HUES48 (cell line): ENCODE results near the gene VPS54.
"Not testable (repeated sequence)": the region's sequence is repeated elsewhere in the genome, so short reads cannot be mapped to it uniquely, and the experiment has no call there.

Experiments used
- H3K27ac ChIP-seq: one replicate; pipeline ENCODE4 v1.7.0; 2013; ENCODE audit warnings: low read depth, low read length, inconsistent platforms
- H3K27me3 ChIP-seq: 2 replicates; pipeline ENCODE4 v1.6.1; 2013; ENCODE audit warnings: mild to moderate bottlenecking, low read length; ENCODE audit not compliant: control insufficient read depth, insufficient read depth
- H3K36me3 ChIP-seq: 2 replicates; pipeline ENCODE4 v1.6.1; 2013; ENCODE audit warnings: low read length; ENCODE audit not compliant: control insufficient read depth, insufficient read depth
- H3K4me1 ChIP-seq: 2 replicates; pipeline ENCODE4 v1.6.1; 2013; ENCODE audit warnings: mild to moderate bottlenecking, low read length; ENCODE audit not compliant: control insufficient read depth, insufficient read depth
- H3K4me3 ChIP-seq: 2 replicates; pipeline ENCODE4 v1.5.1; 2013; ENCODE audit warnings: mild to moderate bottlenecking, low read depth, low read length
- H3K9ac ChIP-seq: 2 replicates; pipeline ENCODE4 v1.6.1; 2013; ENCODE audit warnings: mild to moderate bottlenecking, low read depth, low read length, moderate library complexity
- H3K9me3 ChIP-seq: 2 replicates; pipeline ENCODE4 v1.6.1; 2013; ENCODE audit warnings: low read length; ENCODE audit not compliant: control insufficient read depth, insufficient read depth

Gene VPS54

DNA sequence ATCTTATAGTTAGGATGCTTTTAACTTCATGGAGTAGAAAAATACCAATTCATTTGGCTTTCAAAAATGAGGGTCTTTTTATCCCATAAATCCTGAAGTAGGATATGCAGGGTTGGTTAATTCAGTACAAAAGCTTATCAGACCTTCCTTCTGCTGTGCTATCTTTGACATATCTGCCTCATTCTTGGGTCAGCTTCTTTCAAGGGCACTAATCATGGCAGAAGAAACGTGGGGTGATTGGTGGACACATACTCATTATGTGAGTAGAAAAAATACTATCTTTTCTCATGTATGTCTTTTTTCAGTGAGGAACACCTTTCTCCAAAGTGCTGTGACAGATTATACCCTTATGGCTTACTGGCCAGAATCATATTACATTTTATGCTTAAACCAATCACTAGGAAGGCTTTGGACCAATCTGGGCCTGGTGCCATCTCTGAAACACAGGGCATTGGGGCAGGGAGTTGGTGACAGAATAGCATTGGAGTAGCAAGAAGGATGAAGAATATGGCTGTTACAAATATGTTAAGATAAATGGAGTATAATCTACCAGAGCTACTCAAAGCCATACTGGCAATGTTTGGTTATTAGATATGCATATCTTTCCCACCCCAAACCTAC lies 167.4 kb downstream of the VPS54 start:
- Histone ChIP-seq H3K4me3 (peak overlapping the region; percentile 50; the same call in 1 of the 2 replicates), H3K36me3 (peaks cover 53% of the 10 kb centered on the region), H3K9ac (no peak overlapping the region), H3K4me1 (peaks cover 91% of the 10 kb centered on the region), H3K27me3 (no peaks in the 10 kb centered on the region), H3K9me3 (no peaks in the 10 kb centered on the region), H3K27ac (peak overlapping the region; percentile 97)

DNA sequence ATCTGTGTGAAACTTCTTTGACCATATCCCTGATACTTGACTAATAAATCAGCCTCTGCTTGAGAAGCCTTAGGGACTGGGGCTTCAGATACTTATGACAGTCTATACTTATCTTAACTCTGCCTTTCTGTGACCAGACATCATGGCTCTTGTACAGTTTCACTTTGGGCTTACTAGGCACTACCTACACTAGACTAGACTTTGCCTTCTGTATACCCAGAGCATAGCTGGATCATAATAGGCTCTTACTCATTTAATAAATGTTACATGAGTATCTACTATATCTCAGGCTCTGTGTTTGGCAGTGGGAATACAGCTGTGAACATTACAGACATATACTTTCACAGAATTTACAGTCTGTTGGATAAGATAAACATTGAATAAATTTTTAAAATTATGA lies 168.6 kb downstream of the VPS54 start:
- H3K27ac ChIP-seq, result peak overlapping the region; percentile 97
- no peaks in the 10 kb centered on the region for H3K27me3 ChIP-seq
- H3K9ac ChIP-seq, result peak overlapping the region; percentile 21
- peaks cover 93% of the 10 kb centered on the region for H3K4me1 ChIP-seq
- H3K9me3 ChIP-seq, result no peaks in the 10 kb centered on the region
- peaks cover 52% of the 10 kb centered on the region for H3K36me3 ChIP-seq
- H3K4me3 ChIP-seq, result peak overlapping the region; percentile 50

DNA sequence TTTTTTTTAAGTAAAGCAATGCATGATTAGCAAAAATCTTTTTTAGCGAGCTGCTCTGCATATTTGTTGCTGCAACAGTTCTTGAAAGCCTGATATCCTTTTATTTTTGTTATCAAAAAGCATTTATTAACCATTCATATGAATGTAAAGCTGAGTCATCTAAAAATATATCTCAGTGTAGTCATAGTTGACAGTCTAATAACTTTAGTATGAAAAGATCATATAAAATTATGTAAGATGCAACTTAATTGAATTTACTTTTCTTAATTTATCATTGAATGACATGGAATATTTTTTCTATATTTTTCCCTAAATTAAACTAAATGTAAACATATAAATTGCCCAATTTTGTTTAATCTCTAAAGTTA lies 169.0 kb downstream of the VPS54 start:
- Histone ChIP-seq H3K9ac (peak overlapping the region; percentile 21; the same call in 1 of the 2 replicates), H3K4me1 (peaks cover 92% of the 10 kb centered on the region), H3K27me3 (no peaks in the 10 kb centered on the region), H3K4me3 (peak overlapping the region; percentile 50), H3K27ac (peak overlapping the region; percentile 97), H3K36me3 (peaks cover 53% of the 10 kb centered on the region), H3K9me3 (no peaks in the 10 kb centered on the region)

DNA sequence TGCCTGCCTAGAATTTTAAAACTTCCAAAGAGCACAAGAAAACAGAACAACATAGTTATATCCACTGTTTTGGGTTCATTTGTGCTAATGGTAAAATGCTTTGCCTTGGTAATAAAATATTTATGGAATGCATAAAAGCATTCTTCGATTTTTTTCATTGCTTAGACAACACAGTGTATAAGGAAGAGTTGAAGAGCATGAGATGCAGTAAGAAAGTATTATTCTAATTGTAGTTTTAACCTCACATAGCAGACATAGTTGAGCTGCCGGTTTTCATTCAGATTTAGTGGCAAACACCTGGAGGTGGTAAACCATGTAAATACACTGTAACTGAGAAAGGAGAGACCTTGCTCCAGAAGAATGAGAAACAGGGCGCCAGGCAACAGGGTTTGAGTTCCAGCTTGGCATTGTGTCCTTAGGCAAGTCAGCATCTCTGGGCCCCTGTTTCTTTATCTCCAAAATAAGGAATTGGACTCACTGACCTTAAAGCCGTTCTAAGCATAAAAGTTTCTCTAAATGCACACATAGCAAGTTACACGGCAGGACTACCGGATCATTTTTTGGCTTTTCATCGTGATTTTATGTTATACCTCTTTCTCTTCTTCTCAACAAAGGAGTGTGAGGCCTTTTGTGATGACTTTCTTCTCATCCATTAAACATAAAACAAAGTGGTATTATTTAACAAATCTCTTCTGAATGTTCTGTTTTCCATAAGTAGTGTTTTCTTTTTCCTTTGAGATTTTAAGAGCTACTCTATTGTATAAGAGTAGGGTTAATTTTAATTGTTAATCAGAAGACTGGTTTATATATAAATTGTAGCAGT lies 169.6 kb downstream of the VPS54 start:
- Histone ChIP-seq H3K4me3 (peak overlapping the region; percentile 50), H3K27me3 (no peaks in the 10 kb centered on the region), H3K27ac (peak overlapping the region; percentile 97), H3K9me3 (no peaks in the 10 kb centered on the region), H3K9ac (peak overlapping the region; percentile 32), H3K36me3 (peaks cover 53% of the 10 kb centered on the region), H3K4me1 (peaks cover 86% of the 10 kb centered on the region)

DNA sequence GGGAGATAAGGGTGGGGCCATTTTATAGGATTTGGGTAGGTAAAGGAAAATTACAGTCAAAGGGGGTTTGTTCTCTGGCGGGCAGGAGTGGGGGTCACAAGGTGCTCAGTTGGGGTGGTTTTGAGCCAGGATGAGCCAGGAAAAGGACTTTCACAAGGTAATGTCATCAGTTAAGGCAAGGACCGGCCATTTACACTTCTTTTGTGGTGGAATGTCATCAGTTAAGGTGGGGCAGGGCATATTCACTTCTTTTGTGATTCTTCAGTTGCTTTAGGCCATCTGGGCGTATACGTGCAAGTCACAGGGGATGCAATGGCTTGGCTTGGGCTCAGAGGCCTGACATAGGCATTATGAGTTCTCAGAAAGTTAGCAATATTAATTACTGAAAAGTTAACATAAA lies 171.7 kb downstream of the VPS54 start:
- Histone ChIP-seq H3K9ac (peak overlapping the region; percentile 67), H3K4me1 (peaks cover 66% of the 10 kb centered on the region), H3K4me3 (peak overlapping the region; percentile 83), H3K36me3 (peaks cover 51% of the 10 kb centered on the region), H3K27ac (peak overlapping the region; percentile 97)
- not testable (repeated sequence) for H3K9me3 ChIP-seq, H3K27me3 ChIP-seq

DNA sequence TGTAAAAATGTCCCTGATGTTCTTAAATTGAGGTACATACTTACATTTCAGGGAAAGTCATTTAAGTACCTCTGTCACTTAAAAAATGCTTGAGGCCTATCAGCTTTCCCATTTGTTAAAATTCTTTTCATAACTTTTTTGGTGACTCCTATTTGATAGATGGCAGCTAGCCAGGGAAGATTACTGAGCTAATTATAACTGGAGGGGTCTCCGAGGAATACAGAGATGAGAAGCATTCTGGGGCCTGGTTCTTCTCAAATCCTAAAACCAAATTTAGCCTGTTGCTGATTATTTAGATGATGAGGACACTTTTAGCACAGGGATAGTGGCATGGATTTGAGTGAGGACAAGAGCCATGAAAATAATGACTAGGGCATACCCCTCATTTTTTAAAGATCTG lies 172.7 kb downstream of the VPS54 start:
- Histone ChIP-seq H3K9ac (peak overlapping the region; percentile 50), H3K36me3 (peaks cover 40% of the 10 kb centered on the region), H3K4me3 (peak overlapping the region; percentile 83), H3K4me1 (peaks cover 55% of the 10 kb centered on the region), H3K27me3 (no peaks in the 10 kb centered on the region), H3K27ac (peak overlapping the region; percentile 76), H3K9me3 (no peaks in the 10 kb centered on the region)

DNA sequence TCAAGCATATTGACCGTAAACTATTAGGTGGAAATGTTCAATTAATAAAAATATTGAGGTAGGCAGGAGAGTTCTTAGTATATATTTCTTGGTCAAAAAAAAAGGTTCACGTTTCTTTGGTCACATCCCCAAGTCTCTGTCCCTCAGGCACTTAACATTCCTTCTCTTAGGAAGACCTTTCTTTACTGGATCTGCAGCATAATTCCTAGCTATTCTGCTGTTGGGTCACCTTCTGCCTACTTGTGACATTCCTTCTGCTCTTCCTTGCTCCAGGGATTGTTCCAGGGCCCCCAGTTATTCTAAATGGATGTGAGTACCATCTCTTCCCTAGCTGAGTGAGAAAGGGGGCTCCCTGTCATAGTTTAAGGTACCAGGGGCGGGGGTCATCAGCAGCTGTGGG lies 173.4 kb downstream of the VPS54 start:
- H3K36me3 ChIP-seq, result peaks cover 35% of the 10 kb centered on the region
- H3K4me3 ChIP-seq, result peak overlapping the region; percentile 83
- H3K9ac ChIP-seq, result peak overlapping the region; percentile 96
- H3K27ac ChIP-seq, result peak overlapping the region; percentile 76
- H3K9me3 ChIP-seq, result no peaks in the 10 kb centered on the region
- peaks cover 49% of the 10 kb centered on the region for H3K4me1 ChIP-seq
- no peaks in the 10 kb centered on the region for H3K27me3 ChIP-seq

DNA sequence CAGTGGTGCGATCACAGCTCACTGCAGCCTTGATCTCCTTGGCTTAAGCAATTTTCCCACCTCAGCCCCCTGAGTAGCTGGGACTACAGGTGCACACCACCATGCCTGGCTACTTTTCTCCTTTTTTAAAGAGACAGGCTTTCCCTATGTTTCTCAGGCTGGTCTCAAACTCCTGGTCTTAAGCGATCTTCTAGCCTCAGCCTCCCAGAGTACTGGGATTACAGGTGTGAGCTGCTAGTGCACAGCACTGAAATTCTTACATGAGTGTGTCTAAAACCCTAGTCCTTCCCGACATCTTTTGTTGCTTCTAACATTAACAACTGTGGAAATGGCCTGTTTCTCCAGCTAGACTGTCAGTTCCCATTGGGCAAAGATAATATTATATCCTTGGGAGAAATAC lies 174.6 kb downstream of the VPS54 start:
- H3K9ac ChIP-seq, result peak overlapping the region; percentile 96
- H3K36me3 ChIP-seq, result peaks cover 32% of the 10 kb centered on the region
- peak overlapping the region; percentile 76 for H3K27ac ChIP-seq
- no peaks in the 10 kb centered on the region for H3K9me3 ChIP-seq
- H3K27me3 ChIP-seq, result no peaks in the 10 kb centered on the region
- peaks cover 43% of the 10 kb centered on the region for H3K4me1 ChIP-seq
- H3K4me3 ChIP-seq, result peak overlapping the region; percentile 83

DNA sequence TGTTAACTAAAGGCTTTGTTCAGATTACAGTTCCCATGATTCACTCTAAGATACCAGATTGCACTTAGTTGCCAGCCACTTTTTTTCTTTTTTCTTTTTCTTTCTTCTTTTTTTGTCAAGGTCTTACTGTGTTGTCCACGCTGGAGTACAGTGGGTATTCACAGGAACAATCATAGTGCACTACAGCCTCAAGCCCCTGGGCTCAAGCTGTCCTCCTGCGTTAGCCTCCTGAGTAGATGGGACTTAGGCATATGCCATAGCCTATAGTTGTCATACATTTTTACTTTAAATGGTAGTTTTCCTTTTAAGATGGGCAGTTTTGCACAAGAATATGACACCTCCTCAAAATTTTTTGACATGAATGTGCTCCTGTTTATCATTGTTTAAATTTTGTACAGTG lies 175.4 kb downstream of the VPS54 start:
- Histone ChIP-seq H3K36me3 (peaks cover 32% of the 10 kb centered on the region), H3K9me3 (no peaks in the 10 kb centered on the region), H3K4me3 (peak overlapping the region; percentile 83), H3K27ac (peak overlapping the region; percentile 11), H3K9ac (peak overlapping the region; percentile 96), H3K4me1 (peaks cover 36% of the 10 kb centered on the region), H3K27me3 (no peaks in the 10 kb centered on the region)

DNA sequence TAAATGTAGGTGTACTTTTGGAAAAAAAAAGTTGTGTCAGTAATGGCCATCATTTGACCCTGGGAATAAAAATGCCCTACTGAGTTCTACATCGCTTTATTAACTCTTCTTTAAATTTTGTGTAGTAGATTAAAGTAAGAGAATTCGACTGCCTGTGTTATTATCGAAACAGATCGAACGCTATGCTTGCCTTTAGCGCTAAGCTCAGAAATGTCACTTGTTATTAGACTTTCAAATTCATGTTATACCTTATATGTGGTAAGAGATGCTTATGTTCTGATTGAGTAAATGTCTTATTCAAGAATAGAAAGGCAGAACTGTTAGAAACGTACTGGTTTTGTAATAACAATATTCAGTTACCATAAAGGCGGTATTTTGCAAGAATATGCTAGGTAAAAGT lies 176.1 kb downstream of the VPS54 start:
- H3K36me3 ChIP-seq, result peaks cover 32% of the 10 kb centered on the region
- no peaks in the 10 kb centered on the region for H3K9me3 ChIP-seq
- H3K27ac ChIP-seq, result peak overlapping the region; percentile 100
- peak overlapping the region; percentile 96 for H3K9ac ChIP-seq
- no peaks in the 10 kb centered on the region for H3K27me3 ChIP-seq
- H3K4me1 ChIP-seq, result peaks cover 31% of the 10 kb centered on the region
- H3K4me3 ChIP-seq, result peak overlapping the region; percentile 83
